GM20000 (cell line): ENCODE data around the gene CCDC183.
A peak's percentile ranks its signal among the peaks of the same experiment; 100 is the strongest.

Experiments
- DNase-seq: peaks from one replicate; pipeline ENCODE4 v3.0.0; 2012; ENCODE audit warnings: low spot score
- TF ChIP-seq, protein P1 (sequence below): IDR thresholded peaks from 2 replicates; pipeline ENCODE4 v1.5.1; 2012; ENCODE audit warnings: mild to moderate bottlenecking, control low read depth; ENCODE audit errors: extremely low read depth, missing control alignments

Gene CCDC183

DNA sequence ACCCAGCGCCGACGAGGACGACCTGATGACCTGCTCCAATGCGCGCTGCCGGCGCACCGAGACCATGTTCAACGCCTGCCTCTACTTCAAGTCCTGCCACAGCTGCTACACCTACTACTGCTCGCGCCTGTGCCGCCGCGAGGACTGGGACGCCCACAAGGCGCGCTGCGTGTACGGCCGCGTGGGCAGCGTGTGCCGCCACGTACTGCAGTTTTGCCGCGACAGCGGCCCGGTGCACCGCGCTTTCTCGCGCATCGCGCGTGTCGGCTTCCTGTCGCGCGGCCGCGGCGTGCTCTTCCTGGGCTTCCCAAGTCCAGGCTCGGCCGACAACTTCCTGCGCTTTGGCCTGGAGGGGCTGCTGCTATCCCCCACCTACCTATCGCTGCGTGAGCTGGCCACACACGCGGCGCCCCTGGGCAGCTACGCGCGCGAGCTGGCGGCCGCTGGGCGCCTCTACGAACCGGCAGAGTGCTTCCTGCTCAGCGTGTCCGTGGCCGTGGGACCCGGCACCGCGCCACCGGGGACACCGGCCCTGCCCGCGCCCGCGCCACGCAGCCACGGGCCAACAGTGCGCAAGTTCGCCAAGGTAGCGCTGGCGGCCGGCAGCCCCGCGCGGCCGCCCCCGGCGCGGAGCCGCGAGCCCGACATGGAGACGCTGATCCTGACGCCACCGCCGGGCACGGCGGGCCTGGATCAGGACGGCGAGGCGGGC, 50.4 kb downstream of the CCDC183 start:
- TF ChIP-seq, protein P1, sequence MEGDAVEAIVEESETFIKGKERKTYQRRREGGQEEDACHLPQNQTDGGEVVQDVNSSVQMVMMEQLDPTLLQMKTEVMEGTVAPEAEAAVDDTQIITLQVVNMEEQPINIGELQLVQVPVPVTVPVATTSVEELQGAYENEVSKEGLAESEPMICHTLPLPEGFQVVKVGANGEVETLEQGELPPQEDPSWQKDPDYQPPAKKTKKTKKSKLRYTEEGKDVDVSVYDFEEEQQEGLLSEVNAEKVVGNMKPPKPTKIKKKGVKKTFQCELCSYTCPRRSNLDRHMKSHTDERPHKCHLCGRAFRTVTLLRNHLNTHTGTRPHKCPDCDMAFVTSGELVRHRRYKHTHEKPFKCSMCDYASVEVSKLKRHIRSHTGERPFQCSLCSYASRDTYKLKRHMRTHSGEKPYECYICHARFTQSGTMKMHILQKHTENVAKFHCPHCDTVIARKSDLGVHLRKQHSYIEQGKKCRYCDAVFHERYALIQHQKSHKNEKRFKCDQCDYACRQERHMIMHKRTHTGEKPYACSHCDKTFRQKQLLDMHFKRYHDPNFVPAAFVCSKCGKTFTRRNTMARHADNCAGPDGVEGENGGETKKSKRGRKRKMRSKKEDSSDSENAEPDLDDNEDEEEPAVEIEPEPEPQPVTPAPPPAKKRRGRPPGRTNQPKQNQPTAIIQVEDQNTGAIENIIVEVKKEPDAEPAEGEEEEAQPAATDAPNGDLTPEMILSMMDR = no peak

DNA sequence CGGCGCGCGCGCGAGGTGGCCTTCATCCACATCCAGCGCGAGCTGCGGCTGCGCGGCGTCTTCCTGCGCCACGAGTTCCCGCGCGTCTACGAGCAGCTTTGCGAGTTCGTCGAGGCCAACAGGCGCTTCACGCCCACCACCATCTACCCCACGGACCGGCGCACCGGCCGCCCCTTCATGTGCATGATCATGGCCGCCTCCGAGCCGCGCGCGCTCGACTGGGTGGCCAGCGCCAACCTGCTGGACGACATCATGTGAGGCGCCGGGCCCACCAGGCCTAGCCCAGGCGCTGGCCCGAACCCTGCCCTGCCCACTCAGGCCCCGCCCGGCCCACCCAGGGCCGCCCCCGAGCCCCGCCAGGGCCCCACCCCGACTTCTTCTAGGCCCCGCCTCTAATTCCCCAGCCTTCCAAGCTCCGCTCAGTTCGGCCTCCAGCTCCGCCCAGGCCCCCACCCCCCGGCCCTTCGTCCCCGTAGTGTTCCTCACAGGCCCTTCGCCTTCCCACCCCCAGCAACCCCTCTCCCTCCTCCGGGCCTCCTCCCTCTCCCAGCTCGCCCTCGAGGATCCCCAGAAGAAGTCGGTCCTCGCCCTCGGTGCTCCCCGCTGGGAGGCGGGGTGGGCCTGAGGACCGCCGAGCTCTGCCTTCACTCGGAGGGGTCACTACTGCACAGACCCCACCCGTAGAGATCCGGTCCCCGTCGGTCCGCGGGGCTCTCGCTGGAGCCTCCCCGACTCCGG, 51.1 kb downstream of the CCDC183 start:
- TF ChIP-seq, protein P1 = no peak
- DNase-seq = peak; percentile 79

More for the DNA sequence above, 50.4 kb downstream of the CCDC183 start:
- DNase-seq = no peak

DNA sequence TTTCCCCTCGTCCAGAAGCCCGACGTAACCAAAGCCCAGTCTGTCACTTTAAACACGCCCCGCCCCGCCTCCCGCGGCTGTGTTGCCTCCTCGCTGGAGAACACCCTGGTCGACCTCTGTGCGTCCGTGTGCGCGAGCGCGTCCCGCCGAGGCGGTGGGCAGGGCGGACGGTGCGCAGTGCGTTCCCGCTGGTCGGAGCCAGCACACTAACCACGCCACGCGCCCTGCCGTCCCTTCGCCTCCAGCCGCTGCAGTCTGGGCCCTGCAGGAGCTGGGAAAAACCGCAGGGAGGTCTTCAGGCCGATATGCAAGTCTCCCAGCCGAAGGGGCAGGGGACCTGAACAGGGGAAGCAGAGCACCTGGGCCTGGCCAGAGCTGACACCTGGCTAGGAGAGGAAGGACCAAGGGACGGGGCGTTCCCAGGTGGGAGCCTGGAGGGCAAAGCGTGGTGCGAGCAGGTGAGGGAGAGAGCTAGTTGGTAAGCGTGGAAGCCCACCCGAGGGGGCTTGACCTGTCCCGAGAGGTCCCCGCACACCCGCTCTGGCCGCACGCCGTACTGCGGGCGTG, 51.8 kb downstream of the CCDC183 start:
- TF ChIP-seq, protein P1 = no peak
- peak; percentile 89 for DNase-seq

DNA sequence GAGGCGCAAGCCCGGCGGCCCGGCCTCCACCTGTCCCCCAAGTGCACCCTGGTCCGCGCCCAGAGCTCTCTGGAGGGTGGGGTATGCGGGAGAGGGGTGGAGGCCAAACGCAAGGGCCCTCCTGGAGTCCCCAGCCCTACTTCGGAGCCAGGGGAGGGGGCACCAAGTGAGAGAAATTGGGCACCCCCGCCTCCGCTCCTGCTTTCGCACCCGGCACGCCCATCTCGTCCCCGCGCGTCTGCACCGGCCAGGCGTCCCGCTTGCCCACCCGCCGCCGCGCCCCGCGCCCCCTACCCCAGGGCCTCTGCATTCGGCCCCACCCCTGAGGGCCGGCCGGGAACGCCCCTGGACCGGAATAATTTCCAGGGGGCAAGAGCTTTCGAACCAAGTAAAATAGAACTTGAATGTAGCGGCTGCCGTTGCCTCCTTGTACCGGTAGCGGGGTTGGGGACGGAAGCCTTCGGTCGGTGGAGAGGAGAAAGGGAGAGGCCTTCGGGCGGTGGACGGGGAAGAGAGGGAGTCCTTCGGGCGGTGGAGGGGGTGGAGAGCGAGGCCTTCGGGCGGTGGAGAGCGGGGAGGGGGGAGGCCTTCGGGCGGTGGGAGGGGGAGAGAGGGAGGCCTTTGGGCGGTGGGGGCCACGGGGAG, 52.4 kb downstream of the CCDC183 start:
- peak; percentile 84 for DNase-seq
- TF ChIP-seq, protein P1 = no peak

DNA sequence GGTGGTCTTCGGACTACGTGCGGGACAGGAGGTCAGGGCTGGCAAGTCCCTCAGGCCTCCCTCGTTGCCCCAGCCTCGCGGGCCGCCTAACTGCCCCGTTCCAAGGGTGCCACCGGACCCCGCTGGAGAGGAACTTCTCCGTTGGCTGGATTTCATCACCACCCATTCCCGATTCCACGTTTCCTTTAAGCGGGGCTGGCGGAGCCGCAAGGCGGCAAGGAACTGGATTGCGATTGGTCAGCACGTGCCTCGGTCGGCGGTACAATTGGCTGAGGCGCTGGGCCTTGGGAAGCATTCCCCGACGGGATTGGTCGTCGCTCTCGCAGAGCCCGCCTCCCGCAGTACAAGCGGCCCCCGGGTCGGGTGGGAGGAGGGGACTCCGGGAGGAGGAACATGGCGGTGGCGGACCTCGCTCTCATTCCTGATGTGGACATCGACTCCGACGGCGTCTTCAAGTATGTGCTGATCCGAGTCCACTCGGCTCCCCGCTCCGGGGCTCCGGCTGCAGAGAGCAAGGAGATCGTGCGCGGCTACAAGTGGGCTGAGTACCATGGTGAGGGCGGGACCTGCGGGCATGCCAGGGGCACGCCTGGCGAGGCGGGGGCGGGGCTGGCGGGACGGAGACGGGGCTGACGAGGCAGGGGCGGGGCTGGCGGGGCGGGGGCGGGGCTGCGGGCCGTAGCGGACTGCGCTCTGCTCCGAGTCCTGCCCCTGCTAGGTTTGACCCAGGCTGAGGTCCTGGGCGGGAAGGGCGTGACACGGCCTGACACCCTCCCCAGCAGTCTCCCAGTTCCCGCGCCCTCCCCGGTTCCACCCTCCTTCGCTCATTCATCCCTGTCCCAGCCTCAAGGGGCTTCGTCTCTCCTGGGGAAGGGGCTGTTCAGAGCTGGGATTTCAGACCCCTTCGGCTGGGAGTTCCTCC, 53.2 kb downstream of the CCDC183 start, which contains the start of gene PHPT1:
PHPT1 (plus strand) TSS at position 372 of the 922 bp plus-strand sequence; CDS start at position 394, 22 bp downstream.
- TF ChIP-seq, protein P1 = no peak
- peak; percentile 100 for DNase-seq

DNA sequence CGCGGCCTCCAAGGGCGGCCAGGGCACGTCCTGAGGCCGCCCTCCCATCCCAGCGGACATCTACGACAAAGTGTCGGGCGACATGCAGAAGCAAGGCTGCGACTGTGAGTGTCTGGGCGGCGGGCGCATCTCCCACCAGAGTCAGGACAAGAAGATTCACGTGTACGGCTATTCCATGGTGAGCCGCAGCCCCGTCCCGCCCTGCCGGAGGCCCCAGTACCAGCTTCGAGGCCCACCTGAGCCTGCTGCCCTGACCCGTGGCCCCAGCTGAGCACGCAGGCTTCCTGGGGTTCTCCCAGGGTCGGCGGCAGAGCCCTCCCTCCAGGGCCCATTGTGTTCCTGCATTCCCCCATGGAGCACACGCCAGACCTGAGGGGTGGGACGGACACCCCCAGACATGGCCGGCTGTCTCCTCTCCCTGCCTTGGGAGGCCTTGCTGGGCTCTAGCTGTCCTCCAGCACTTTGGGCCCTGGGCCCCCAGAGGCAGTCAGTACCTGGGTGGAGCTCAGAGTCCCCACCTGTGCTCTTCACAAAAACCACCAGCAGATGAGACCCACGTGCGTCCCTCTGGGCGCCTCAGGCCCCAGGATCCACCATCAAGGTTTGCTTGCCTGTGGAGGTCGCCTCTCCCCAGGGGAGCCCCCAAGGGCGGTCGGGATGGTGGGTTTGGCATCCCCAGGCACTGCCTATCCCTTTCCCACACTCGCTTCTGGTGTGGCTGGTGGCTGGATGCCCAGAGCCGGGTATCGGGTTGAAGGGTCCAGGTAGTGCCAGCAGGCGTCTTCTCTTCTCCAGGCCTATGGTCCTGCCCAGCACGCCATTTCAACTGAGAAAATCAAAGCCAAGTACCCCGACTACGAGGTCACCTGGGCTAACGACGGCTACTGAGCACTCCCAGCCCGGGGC, 54.1 kb downstream of the CCDC183 start:
- TF ChIP-seq, protein P1 = no peak
- no peak for DNase-seq
